Panc1 (cell line): ENCODE measurements around the gene MPL. TPM values are rescaled to one million over a fixed set of nuclear protein-coding genes. Genes with fewer than 3 reads are reported as not detected.

Experiments
- ATAC-seq: fragments of 200-7000 bp; cut with Tn5 transposase; 2 replicates; pipeline ENCODE4 v1.9.1; 2020; ENCODE audit warnings: mild to moderate bottlenecking, moderate library complexity
- BruUV-seq: library from RNA; stranded (reverse); fragments of 400-500 nt; replicated peaks from 2 replicates; lab custom pipeline; 2021; lab: Mats Ljungman, UMichigan
- CTCF ChIA-PET: fragments of 300-600 bp; sonication (Branson Sonifier 250); formaldehyde crosslinking; loops from one replicate; lab custom pipeline; 2022; ENCODE audit warnings: antibody characterized with exemption; lab: Charles Lee
- POLR2A ChIA-PET: fragments of 300-600 bp; sonication (Branson Sonifier 250); formaldehyde crosslinking; loops from one replicate; lab custom pipeline; 2022; ENCODE audit warnings: antibody characterized with exemption; lab: Charles Lee
- DNase-seq: peaks from one replicate; pipeline ENCODE4 v3.0.0-alpha.2; 2010; ENCODE audit warnings: low read depth, low spot score
- H3K27ac ChIP-seq: 2 replicates; pipeline ENCODE4 v1.5.1; 2011; ENCODE audit warnings: mild to moderate bottlenecking, low read length, inconsistent platforms
- H3K27me3 ChIP-seq: fragments of 200-500 bp; sonication (Bioruptor generic); 2 replicates; pipeline ENCODE4 v1.6.0; 2014; ENCODE audit warnings: low read length, inconsistent platforms; ENCODE audit not compliant: control insufficient read depth, insufficient read depth
- H3K36me3 ChIP-seq: fragments of 200-500 bp; sonication (Bioruptor generic); 2 replicates; pipeline ENCODE4 v1.5.1; 2014; ENCODE audit warnings: inconsistent platforms, mild to moderate bottlenecking, low read length, moderate library complexity; ENCODE audit not compliant: control insufficient read depth, insufficient read depth
- H3K4me1 ChIP-seq: 2 replicates; pipeline ENCODE4 v1.5.1; 2011; ENCODE audit warnings: inconsistent platforms, mild to moderate bottlenecking, low read length, moderate library complexity; ENCODE audit not compliant: control insufficient read depth, insufficient read depth
- H3K4me3 ChIP-seq, 2 experiments: 2 replicates each; pipeline ENCODE4 v1.5.1; 2011 to 2012; ENCODE audit warnings: low read depth in 2 of 2, low read length in 2 of 2, mild to moderate bottlenecking in 2 of 2, inconsistent platforms in 1 of 2, moderate library complexity in 1 of 2
- H3K9me3 ChIP-seq: fragments of 200-500 bp; sonication (Bioruptor generic); 2 replicates; pipeline ENCODE4 v1.5.1; 2014; ENCODE audit warnings: low read depth, mild to moderate bottlenecking, inconsistent platforms, low read length, moderate library complexity; ENCODE audit not compliant: control insufficient read depth, insufficient read depth
- POLR2AphosphoS5 ChIP-seq: IDR thresholded peaks from 2 replicates; pipeline ENCODE4 v1.6.1; 2012; ENCODE audit warnings: mild to moderate bottlenecking, low read depth, low read length, moderate library complexity
- SIN3A ChIP-seq: IDR thresholded peaks from 2 replicates; pipeline ENCODE4 v1.6.1; 2012; ENCODE audit warnings: low read depth, mild to moderate bottlenecking, low read length, moderate library complexity, borderline replicate concordance; ENCODE audit not compliant: insufficient read depth
- TCF7L2 ChIP-seq: IDR thresholded peaks from 2 replicates; pipeline ENCODE4 v1.6.1; 2011; ENCODE audit warnings: mild to moderate bottlenecking, low read depth, low read length, inconsistent platforms
- in situ Hi-C: cut with HindIII; loops from 2 replicates; pipeline ENCODE4 v1.10.0; 2016; ENCODE audit warnings: low sequenced_read_pairs, low pct_unique_long_range_greater_than_20kb
- intact Hi-C: fragments of 100-400 bp; cut with micrococcal nuclease; formaldehyde crosslinking; loops from one replicate; pipeline ENCODE4 v1.10.0; 2022; ENCODE audit not compliant: unreplicated experiment
- total RNA-seq: library from RNA; stranded (reverse); gene quantifications from one replicate; pipeline ENCODE4 v1.2.1, GENCODE V29; 2021; ENCODE audit not compliant: unreplicated experiment
- TF ChIP-seq, protein P1 (sequence below), 2 experiments: IDR thresholded peaks; 2 replicates each; pipeline ENCODE4 v1.6.1; 2011 to 2012; ENCODE audit warnings: low read depth in 2 of 2, control low read depth in 1 of 2, low read length in 1 of 2, mild to moderate bottlenecking in 1 of 2, moderate library complexity in 1 of 2; ENCODE audit not compliant: insufficient read depth in 1 of 2
- TF ChIP-seq, protein P2 (sequence below): fragments of 450-650 bp; IDR thresholded peaks from 2 replicates; pipeline ENCODE4 v1.5.1; 2017; ENCODE audit warnings: mild to moderate bottlenecking

MPL gene
- total RNA-seq, 1 experiment from 2014 or later: not detected

GRCh38 chr1:43352351-43352705 lies 14.7 kb downstream of the MPL start:
- ATAC-seq (no peak), DNase-seq (no peak)
- intact Hi-C loops: no loop called here
- H3K36me3 ChIP-seq: no peaks in the 10 kb centered on the region
- no peaks in the 10 kb centered on the region for H3K9me3 ChIP-seq
- CTCF ChIA-PET: no interaction called here
- TF ChIP-seq TCF7L2 (no peak), POLR2AphosphoS5 (no peak), SIN3A (no peak)
- TF ChIP-seq, protein P1, sequence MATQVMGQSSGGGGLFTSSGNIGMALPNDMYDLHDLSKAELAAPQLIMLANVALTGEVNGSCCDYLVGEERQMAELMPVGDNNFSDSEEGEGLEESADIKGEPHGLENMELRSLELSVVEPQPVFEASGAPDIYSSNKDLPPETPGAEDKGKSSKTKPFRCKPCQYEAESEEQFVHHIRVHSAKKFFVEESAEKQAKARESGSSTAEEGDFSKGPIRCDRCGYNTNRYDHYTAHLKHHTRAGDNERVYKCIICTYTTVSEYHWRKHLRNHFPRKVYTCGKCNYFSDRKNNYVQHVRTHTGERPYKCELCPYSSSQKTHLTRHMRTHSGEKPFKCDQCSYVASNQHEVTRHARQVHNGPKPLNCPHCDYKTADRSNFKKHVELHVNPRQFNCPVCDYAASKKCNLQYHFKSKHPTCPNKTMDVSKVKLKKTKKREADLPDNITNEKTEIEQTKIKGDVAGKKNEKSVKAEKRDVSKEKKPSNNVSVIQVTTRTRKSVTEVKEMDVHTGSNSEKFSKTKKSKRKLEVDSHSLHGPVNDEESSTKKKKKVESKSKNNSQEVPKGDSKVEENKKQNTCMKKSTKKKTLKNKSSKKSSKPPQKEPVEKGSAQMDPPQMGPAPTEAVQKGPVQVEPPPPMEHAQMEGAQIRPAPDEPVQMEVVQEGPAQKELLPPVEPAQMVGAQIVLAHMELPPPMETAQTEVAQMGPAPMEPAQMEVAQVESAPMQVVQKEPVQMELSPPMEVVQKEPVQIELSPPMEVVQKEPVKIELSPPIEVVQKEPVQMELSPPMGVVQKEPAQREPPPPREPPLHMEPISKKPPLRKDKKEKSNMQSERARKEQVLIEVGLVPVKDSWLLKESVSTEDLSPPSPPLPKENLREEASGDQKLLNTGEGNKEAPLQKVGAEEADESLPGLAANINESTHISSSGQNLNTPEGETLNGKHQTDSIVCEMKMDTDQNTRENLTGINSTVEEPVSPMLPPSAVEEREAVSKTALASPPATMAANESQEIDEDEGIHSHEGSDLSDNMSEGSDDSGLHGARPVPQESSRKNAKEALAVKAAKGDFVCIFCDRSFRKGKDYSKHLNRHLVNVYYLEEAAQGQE (IDR thresholded peaks at IDR 0.05; ENCODE audit: insufficient read depth in 1 of 2, low read depth in 2 of 2, low read length in 1 of 2): no peak
- TF ChIP-seq, protein P2, sequence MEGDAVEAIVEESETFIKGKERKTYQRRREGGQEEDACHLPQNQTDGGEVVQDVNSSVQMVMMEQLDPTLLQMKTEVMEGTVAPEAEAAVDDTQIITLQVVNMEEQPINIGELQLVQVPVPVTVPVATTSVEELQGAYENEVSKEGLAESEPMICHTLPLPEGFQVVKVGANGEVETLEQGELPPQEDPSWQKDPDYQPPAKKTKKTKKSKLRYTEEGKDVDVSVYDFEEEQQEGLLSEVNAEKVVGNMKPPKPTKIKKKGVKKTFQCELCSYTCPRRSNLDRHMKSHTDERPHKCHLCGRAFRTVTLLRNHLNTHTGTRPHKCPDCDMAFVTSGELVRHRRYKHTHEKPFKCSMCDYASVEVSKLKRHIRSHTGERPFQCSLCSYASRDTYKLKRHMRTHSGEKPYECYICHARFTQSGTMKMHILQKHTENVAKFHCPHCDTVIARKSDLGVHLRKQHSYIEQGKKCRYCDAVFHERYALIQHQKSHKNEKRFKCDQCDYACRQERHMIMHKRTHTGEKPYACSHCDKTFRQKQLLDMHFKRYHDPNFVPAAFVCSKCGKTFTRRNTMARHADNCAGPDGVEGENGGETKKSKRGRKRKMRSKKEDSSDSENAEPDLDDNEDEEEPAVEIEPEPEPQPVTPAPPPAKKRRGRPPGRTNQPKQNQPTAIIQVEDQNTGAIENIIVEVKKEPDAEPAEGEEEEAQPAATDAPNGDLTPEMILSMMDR: no peak
- no peak overlapping the region for H3K4me3 ChIP-seq
- in situ Hi-C loops: no loop called here
- H3K4me1 ChIP-seq: peaks cover 14% of the 10 kb centered on the region
- no peak overlapping the region for H3K27ac ChIP-seq
- no TSS peak for BruUV-seq
- no peaks in the 10 kb centered on the region for H3K27me3 ChIP-seq
- POLR2A ChIA-PET: no interaction called here

GRCh38 chr1:43352881-43353280 lies 15.3 kb downstream of the MPL start:
- H3K27ac ChIP-seq: no peak overlapping the region
- peak; percentile 47; the same call in 1 of the 2 replicates for TF ChIP-seq TCF7L2
- no peak for TF ChIP-seq SIN3A
- TF ChIP-seq POLR2AphosphoS5: no peak
- TF ChIP-seq, protein P1 (IDR thresholded peaks at IDR 0.05; ENCODE audit: insufficient read depth in 1 of 2, low read depth in 2 of 2, low read length in 1 of 2): no peak
- TF ChIP-seq, protein P2: no peak
- CTCF ChIA-PET: no interaction called here
- POLR2A ChIA-PET: interaction anchor here (0.5 kb wide), 1 partner anchor 68 kb away, joined by 3 read pairs; no protein-coding TSS in a partner anchor
- H3K36me3 ChIP-seq: no peaks in the 10 kb centered on the region
- H3K4me3 ChIP-seq: no peak overlapping the region
- H3K4me1 ChIP-seq: peaks cover 17% of the 10 kb centered on the region
- BruUV-seq: no TSS peak
- ATAC-seq (no peak), DNase-seq (no peak)
- no peaks in the 10 kb centered on the region for H3K27me3 ChIP-seq
- H3K9me3 ChIP-seq: no peaks in the 10 kb centered on the region
- in situ Hi-C loops: no loop called here
- intact Hi-C loops: no loop called here
